Measurements from ENCODE around the gene ZNF780A.
"Not testable (repeated sequence)": the region's sequence is repeated elsewhere in the genome, so short reads cannot be mapped to it uniquely, and the experiment has no call there.

The ZNF780A gene

DNA sequence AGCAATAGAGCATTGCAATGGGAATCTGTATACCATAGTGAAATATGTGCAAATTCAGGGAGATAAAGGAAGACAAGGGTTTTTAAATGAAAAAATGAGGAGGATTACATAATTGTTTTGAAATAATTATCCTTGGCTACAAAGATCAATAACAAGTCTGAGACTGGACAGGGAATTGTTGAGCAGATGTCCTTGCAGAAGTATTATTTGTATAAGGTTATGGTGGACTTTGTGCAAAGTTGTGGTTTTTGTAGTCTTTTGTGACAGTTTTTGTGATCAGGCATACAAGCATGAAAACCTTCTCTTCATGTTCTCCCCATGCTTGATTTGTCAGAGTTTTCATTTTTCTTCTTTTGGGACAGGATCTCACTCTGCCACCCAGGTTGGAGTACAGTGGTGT lies 25.3 kb upstream of the ZNF780A start:
- Histone ChIP-seq H4K20me1 (ENCODE audit: insufficient read depth, low read length, poor library complexity, severe bottlenecking) (no peaks in the 10 kb centered on the region), H3K4me3 (ENCODE audit: low read length, poor library complexity, severe bottlenecking) (no peak overlapping the region), H3K9me2 (replicated peaks; ENCODE audit: low read depth, low read length) (no peaks in the 10 kb centered on the region), H2AFZ (ENCODE audit: low read length) (no peak overlapping the region), H3K4me2 (ENCODE audit: low read depth, low read length, poor library complexity, severe bottlenecking) (no peak overlapping the region), H3F3A (ENCODE audit: low read depth) (no peaks in the 10 kb centered on the region), H3K27me3 (ENCODE audit: insufficient read depth, low read length, poor library complexity, severe bottlenecking) (no peaks in the 10 kb centered on the region), H3K4me1 (ENCODE audit: insufficient read depth, low read length, poor library complexity, severe bottlenecking) (no peaks in the 10 kb centered on the region), H3K9ac (ENCODE audit: low read depth, low read length, poor library complexity, severe bottlenecking) (no peak overlapping the region), H3K79me2 (ENCODE audit: insufficient read depth, low read length) (no peaks in the 10 kb centered on the region), H3K9me3 (ENCODE audit: insufficient read depth, low read depth, low read length) (no peaks in the 10 kb centered on the region), H3K36me3 (ENCODE audit: insufficient read depth, low read length) (no peaks in the 10 kb centered on the region)
- TF ChIP-seq EZH2phosphoT487 (IDR thresholded peaks at IDR 0.05; ENCODE audit: borderline replicate concordance) (no peak), CTCF (conservative IDR thresholded peaks at IDR 0.05; ENCODE audit: low read length) (no peak)

GRCh38 chr19:40114119-40114518 lies 23.4 kb upstream of the ZNF780A start:
- H3K9me2 ChIP-seq (replicated peaks; ENCODE audit: low read depth, low read length); H3F3A ChIP-seq (ENCODE audit: low read depth); H3K9me3 ChIP-seq (ENCODE audit: insufficient read depth, low read depth, low read length); H3K4me1 ChIP-seq (ENCODE audit: insufficient read depth, low read length, poor library complexity, severe bottlenecking); H3K27me3 ChIP-seq (ENCODE audit: insufficient read depth, low read length, poor library complexity, severe bottlenecking); H2AFZ ChIP-seq (ENCODE audit: low read length); H3K79me2 ChIP-seq (ENCODE audit: insufficient read depth, low read length); H3K9ac ChIP-seq (ENCODE audit: low read depth, low read length, poor library complexity, severe bottlenecking); H3K4me2 ChIP-seq (ENCODE audit: low read depth, low read length, poor library complexity, severe bottlenecking); H3K36me3 ChIP-seq (ENCODE audit: insufficient read depth, low read length); H3K4me3 ChIP-seq (ENCODE audit: low read length, poor library complexity, severe bottlenecking); H4K20me1 ChIP-seq (ENCODE audit: insufficient read depth, low read length, poor library complexity, severe bottlenecking): not testable (repeated sequence)

GRCh38 chr19:40112271-40112670 lies 21.5 kb upstream of the ZNF780A start:
- not testable (repeated sequence) for H3K27me3 ChIP-seq (ENCODE audit: insufficient read depth, low read length, poor library complexity, severe bottlenecking); H4K20me1 ChIP-seq (ENCODE audit: insufficient read depth, low read length, poor library complexity, severe bottlenecking); H3K4me3 ChIP-seq (ENCODE audit: low read length, poor library complexity, severe bottlenecking); H3F3A ChIP-seq (ENCODE audit: low read depth); H3K79me2 ChIP-seq (ENCODE audit: insufficient read depth, low read length); H3K4me1 ChIP-seq (ENCODE audit: insufficient read depth, low read length, poor library complexity, severe bottlenecking); H2AFZ ChIP-seq (ENCODE audit: low read length); H3K9me3 ChIP-seq (ENCODE audit: insufficient read depth, low read depth, low read length); H3K4me2 ChIP-seq (ENCODE audit: low read depth, low read length, poor library complexity, severe bottlenecking); H3K9ac ChIP-seq (ENCODE audit: low read depth, low read length, poor library complexity, severe bottlenecking); H3K36me3 ChIP-seq (ENCODE audit: insufficient read depth, low read length); H3K9me2 ChIP-seq (replicated peaks; ENCODE audit: low read depth, low read length)

GRCh38 chr19:40110570-40110969 lies 19.8 kb upstream of the ZNF780A start:
- no peaks in the 10 kb centered on the region for H3K36me3 ChIP-seq (ENCODE audit: insufficient read depth, low read length)
- no peaks in the 10 kb centered on the region for H3K9me2 ChIP-seq (replicated peaks; ENCODE audit: low read depth, low read length)
- no peak overlapping the region for H3K4me3 ChIP-seq (ENCODE audit: low read length, poor library complexity, severe bottlenecking)
- H3K4me1 ChIP-seq (ENCODE audit: insufficient read depth, low read length, poor library complexity, severe bottlenecking) = no peaks in the 10 kb centered on the region
- H3F3A ChIP-seq (ENCODE audit: low read depth) = no peaks in the 10 kb centered on the region
- no peaks in the 10 kb centered on the region for H3K27me3 ChIP-seq (ENCODE audit: insufficient read depth, low read length, poor library complexity, severe bottlenecking)
- no peaks in the 10 kb centered on the region for H3K79me2 ChIP-seq (ENCODE audit: insufficient read depth, low read length)
- H3K9me3 ChIP-seq (ENCODE audit: insufficient read depth, low read depth, low read length) = no peaks in the 10 kb centered on the region
- H3K9ac ChIP-seq (ENCODE audit: low read depth, low read length, poor library complexity, severe bottlenecking) = no peak overlapping the region
- H3K4me2 ChIP-seq (ENCODE audit: low read depth, low read length, poor library complexity, severe bottlenecking) = no peak overlapping the region
- TF ChIP-seq EZH2phosphoT487 (IDR thresholded peaks at IDR 0.05; ENCODE audit: borderline replicate concordance) (no peak), CTCF (conservative IDR thresholded peaks at IDR 0.05; ENCODE audit: low read length) (no peak)
- no peak overlapping the region for H2AFZ ChIP-seq (ENCODE audit: low read length)
- H4K20me1 ChIP-seq (ENCODE audit: insufficient read depth, low read length, poor library complexity, severe bottlenecking) = no peaks in the 10 kb centered on the region

All from Loucy (cell line).